CD4-positive, alpha-beta memory T cell (primary cell): ENCODE measurements around the gene ATP2C2. TPM values are rescaled to one million over a fixed set of nuclear protein-coding genes. Genes with fewer than 3 reads are reported as not detected.
"Not testable (repeated sequence)": the region's sequence is repeated elsewhere in the genome, so short reads cannot be mapped to it uniquely, and the experiment has no call there.

Source experiments
- CTCF ChIA-PET: fragments of 350-600 bp; sonication (Branson Sonifier 250); formaldehyde crosslinking; loops from one replicate; lab custom pipeline; 2021; ENCODE audit warnings: inconsistent platforms; ENCODE audit not compliant: partially characterized antibody; lab: Charles Lee
- POLR2A ChIA-PET: fragments of 350-600 bp; sonication (Branson Sonifier 250); formaldehyde crosslinking; loops from one replicate; lab custom pipeline; 2021; ENCODE audit not compliant: partially characterized antibody; lab: Charles Lee
- DNase-seq, 5 donors: peaks; one replicate each; pipeline versions ENCODE4 v3.0.0 to v3.0.0-alpha.2; 2020 to 2022; ENCODE audit warnings: mixed read lengths in 1 of 5
- H3K27ac ChIP-seq: one replicate; pipeline ENCODE4 v1.7.0; 2013; ENCODE audit warnings: low read depth, low read length
- H3K27me3 ChIP-seq: 2 replicates; pipeline ENCODE4 v1.7.0; 2013; ENCODE audit warnings: mild to moderate bottlenecking, low read length, moderate library complexity; ENCODE audit not compliant: insufficient read depth
- H3K36me3 ChIP-seq: 2 replicates; pipeline ENCODE4 v1.7.0; 2013; ENCODE audit warnings: mild to moderate bottlenecking, low read length, moderate library complexity; ENCODE audit not compliant: insufficient read depth
- H3K4me1 ChIP-seq: 2 replicates; pipeline ENCODE4 v1.7.0; 2013; ENCODE audit warnings: mild to moderate bottlenecking, low read length, moderate library complexity; ENCODE audit not compliant: insufficient read depth
- H3K4me3 ChIP-seq, 2 donors: one replicate each; pipeline ENCODE4 v1.7.0; 2013; ENCODE audit warnings: low read length in 2 of 2, mild to moderate bottlenecking in 1 of 2
- H3K9me3 ChIP-seq, 2 donors: one replicate each; pipeline ENCODE4 v1.7.0; 2013; ENCODE audit warnings: low read length in 2 of 2, control low read depth in 1 of 2; ENCODE audit not compliant: control insufficient read depth in 1 of 2
- H3K27ac Mint-ChIP-seq, 7 donors: one replicate each; pipeline ENCODE4 v1.8.0; 2020 to 2021; ENCODE audit warnings: mixed read lengths in 7 of 7, mild to moderate bottlenecking in 6 of 7, inconsistent platforms in 3 of 7, moderate library complexity in 3 of 7
- H3K27me3 Mint-ChIP-seq, 2 donors: one replicate each; pipeline ENCODE4 v1.8.0; 2020 to 2021; ENCODE audit warnings: mixed read lengths in 2 of 2
- H3K36me3 Mint-ChIP-seq, 2 donors: one replicate each; pipeline ENCODE4 v1.8.0; 2020 to 2021; ENCODE audit warnings: mixed read lengths in 2 of 2, inconsistent platforms in 1 of 2, mild to moderate bottlenecking in 1 of 2
- H3K4me1 Mint-ChIP-seq, 4 donors: one replicate each; pipeline ENCODE4 v1.8.0; 2020 to 2021; ENCODE audit warnings: mixed read lengths in 4 of 4, mild to moderate bottlenecking in 1 of 4
- H3K4me3 Mint-ChIP-seq, 8 donors: one replicate each; pipeline ENCODE4 v1.8.0; 2020 to 2021; ENCODE audit warnings: mixed read lengths in 8 of 8, mild to moderate bottlenecking in 7 of 8, moderate library complexity in 6 of 8, inconsistent platforms in 3 of 8
- H3K9me3 Mint-ChIP-seq, 8 donors: one replicate each; pipeline ENCODE4 v1.8.0; 2020 to 2021; ENCODE audit warnings: mixed read lengths in 8 of 8, mild to moderate bottlenecking in 5 of 8, inconsistent platforms in 3 of 8, moderate library complexity in 1 of 8
- intact Hi-C: fragments of 100-400 bp; cut with micrococcal nuclease; formaldehyde crosslinking; loops from one replicate; pipeline ENCODE4 v1.15.1; 2023
- polyA plus RNA-seq, 2 donors: library from polyadenylated mRNA; unstranded; fragments of 300-500 nt; fragmentation: Illumina TruSeq; gene quantifications; one replicate each; pipeline ENCODE4 v1.2.3, GENCODE V29; 2021
- total RNA-seq, 2 experiments: library from RNA; stranded (reverse); gene quantifications; one replicate each; pipeline ENCODE4 v1.2.3, GENCODE V29; 2021

ATP2C2 gene
- total and polyA plus RNA-seq, 4 experiments from 2014 or later: not detected

DNA sequence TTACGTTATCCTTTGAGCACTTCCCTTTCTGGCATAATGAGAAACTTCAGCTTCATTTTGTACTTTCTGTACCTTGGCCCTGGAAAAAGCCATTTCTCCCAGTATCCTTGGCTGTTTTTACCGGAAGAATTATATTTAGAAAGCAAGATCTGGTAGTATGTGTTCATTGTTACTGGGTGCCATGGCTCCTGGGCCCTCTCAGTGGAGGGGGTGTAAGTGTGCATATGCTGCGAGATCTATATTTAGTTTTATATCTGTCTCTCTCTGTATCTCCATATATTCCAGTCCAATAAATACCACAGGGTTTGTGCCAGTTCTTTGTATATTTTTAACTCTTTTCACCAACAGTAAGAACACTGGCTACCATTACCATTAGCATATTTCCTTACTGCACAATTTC is 17.7 kb downstream of the ATP2C2 start:
- ChIA-PET POLR2A (no interaction called here), CTCF (no interaction called here)
- intact Hi-C loops: no loop called here
- peaks cover 3 to 22% (median 16%) of the 10 kb centered on the region in 8 donors for H3K9me3 Mint-ChIP-seq
- H3K4me1 Mint-ChIP-seq: no peaks in the 10 kb centered on the region
- no peaks in the 10 kb centered on the region for H3K27me3 ChIP-seq
- H3K36me3 ChIP-seq: no peaks in the 10 kb centered on the region
- H3K27ac Mint-ChIP-seq: no peak overlapping the region
- no peaks in the 10 kb centered on the region for H3K9me3 ChIP-seq
- no peak overlapping the region for H3K4me3 ChIP-seq
- H3K27me3 Mint-ChIP-seq: peaks cover 2 to 4% of the 10 kb centered on the region in 2 donors
- no peak overlapping the region for H3K27ac ChIP-seq
- DNase-seq: no peak
- no peaks in the 10 kb centered on the region for H3K4me1 ChIP-seq
- H3K36me3 Mint-ChIP-seq: no peaks in the 10 kb centered on the region
- no peak overlapping the region for H3K4me3 Mint-ChIP-seq

DNA sequence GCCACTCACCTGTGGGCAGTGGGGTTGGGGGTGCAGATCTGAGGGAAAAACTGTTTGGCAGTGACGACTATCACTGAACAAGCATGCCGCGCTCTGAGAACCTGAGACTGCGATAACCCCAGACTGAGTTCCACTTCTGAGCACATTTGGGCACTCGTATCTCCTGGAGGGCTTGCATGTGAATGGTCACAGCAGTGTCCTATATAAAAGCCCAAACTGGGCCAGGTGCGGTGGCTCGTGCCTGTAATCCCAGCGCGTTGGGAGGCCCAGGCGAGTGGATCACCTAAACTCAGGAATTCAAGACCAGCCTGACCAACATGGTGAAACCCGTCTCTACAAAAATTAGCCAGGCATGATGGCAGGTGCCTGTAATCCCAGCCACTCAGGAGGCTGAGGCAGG is 18.7 kb downstream of the ATP2C2 start:
- ChIA-PET CTCF (no interaction called here), POLR2A (no interaction called here)
- H3K9me3 Mint-ChIP-seq: peaks cover 3 to 22% (median 16%) of the 10 kb centered on the region in 8 donors
- H3K36me3 Mint-ChIP-seq: no peaks in the 10 kb centered on the region
- no peak for DNase-seq
- no peaks in the 10 kb centered on the region for H3K27me3 ChIP-seq
- peaks cover 0 to 3% (median 0%) of the 10 kb centered on the region in 4 donors for H3K4me1 Mint-ChIP-seq
- H3K9me3 ChIP-seq: no peaks in the 10 kb centered on the region
- no peak overlapping the region for H3K4me3 ChIP-seq
- no peaks in the 10 kb centered on the region for H3K4me1 ChIP-seq
- H3K27ac ChIP-seq: no peak overlapping the region
- no peak overlapping the region for H3K4me3 Mint-ChIP-seq
- H3K36me3 ChIP-seq: no peaks in the 10 kb centered on the region
- H3K27ac Mint-ChIP-seq: no peak overlapping the region
- peaks cover 2 to 4% of the 10 kb centered on the region in 2 donors for H3K27me3 Mint-ChIP-seq
- intact Hi-C loops: no loop called here

DNA sequence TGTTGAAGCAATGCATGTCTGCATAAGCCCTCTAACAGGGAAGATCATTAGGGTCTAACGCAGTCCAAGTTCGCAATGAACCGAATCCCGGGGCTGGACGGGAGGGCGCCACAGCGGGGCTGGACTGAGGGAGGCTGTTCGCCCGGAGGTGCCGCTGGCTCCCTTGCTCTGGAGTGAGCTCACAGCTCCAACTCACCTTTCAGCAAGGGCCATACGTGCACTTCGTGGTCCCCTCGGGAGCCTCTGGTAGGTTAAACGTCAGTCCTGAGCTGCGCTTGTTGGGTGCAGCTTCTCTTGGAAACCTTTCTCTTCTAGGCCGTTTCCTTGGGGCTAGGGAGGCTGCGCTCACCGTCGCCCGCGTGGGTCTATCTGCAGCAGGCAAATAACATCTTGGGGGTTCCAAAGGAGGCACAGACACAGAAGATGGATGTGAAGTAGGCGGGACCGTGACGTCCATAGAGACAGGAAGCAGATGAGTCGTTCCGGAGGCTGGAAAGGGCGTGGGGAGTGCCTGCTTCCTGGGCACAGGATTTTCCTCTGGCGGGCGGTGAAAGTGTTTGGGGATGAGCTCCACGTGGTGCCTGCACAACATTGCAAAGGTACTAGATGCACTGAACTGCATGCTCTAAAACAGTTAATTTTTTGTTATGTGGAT is 21.9 kb downstream of the ATP2C2 start:
- DNase-seq: no peak
- Histone ChIP-seq H3K9me3 (no peaks in the 10 kb centered on the region), H3K27ac (no peak overlapping the region), H3K36me3 (no peaks in the 10 kb centered on the region), H3K4me3 (no peak overlapping the region), H3K4me1 (no peaks in the 10 kb centered on the region), H3K27me3 (no peaks in the 10 kb centered on the region)
- Mint-ChIP-seq H3K27ac (no peak overlapping the region), H3K36me3 (no peaks in the 10 kb centered on the region), H3K9me3 (peaks cover 0 to 14% (median 6%) of the 10 kb centered on the region in 8 donors), H3K27me3 (peaks cover 7 to 14% of the 10 kb centered on the region in 2 donors), H3K4me3 (no peak overlapping the region), H3K4me1 (peaks cover 0 to 3% (median 0%) of the 10 kb centered on the region in 4 donors)
- intact Hi-C loops: no loop called here
- POLR2A ChIA-PET: no interaction called here
- CTCF ChIA-PET: no interaction called here

DNA sequence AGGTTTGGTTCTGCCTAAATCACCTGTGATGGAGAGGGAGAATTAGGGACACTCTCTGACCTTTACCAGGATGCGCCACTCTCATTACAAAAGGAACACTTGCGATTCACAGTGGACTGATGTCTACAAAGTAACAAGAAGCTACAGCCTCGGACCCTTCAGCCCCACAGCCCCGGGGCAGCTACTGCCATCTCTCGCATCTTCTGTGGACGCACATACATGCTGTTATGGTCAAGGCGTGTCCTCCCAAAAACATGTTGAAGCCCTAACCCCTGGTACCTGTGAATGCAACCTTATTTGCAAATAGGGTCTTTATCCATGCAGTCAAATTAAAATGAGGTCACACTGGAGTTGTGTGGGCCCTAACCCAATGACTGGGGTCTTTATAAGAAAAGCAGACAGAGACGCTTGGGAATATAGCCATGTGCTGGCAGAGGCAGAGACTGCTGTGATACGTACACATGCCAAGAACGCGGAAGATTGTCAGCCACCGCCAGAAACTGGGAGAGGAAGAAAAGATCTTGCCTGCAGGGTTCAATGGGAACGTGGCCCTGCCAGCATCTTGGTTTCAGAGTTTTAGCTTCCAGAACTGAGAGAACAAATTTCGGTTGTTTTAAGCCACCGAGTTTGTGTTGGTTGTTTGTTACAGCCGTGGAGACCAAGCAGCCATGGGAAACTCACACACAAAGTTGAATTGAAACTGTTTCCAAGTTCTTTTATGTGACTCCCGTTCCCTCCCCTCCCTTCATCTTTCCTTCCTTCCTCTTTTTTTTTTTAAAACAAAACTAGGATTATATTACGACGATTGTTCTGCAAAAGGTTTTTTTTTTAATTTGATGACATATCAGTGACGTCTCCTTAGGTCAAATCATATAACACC is 23.1 kb downstream of the ATP2C2 start:
- DNase-seq: no peak
- Mint-ChIP-seq H3K4me1 (peaks cover 0 to 3% (median 0%) of the 10 kb centered on the region in 4 donors), H3K36me3 (no peaks in the 10 kb centered on the region), H3K27ac (no peak overlapping the region), H3K9me3 (peaks cover 0 to 5% (median 0%) of the 10 kb centered on the region in 8 donors), H3K4me3 (no peak overlapping the region), H3K27me3 (peaks cover 10 to 17% of the 10 kb centered on the region in 2 donors)
- no peaks in the 10 kb centered on the region for H3K4me1 ChIP-seq
- H3K27me3 ChIP-seq: no peaks in the 10 kb centered on the region
- H3K36me3 ChIP-seq: no peaks in the 10 kb centered on the region
- no peaks in the 10 kb centered on the region for H3K9me3 ChIP-seq
- H3K27ac ChIP-seq: no peak overlapping the region
- POLR2A ChIA-PET: no interaction called here
- intact Hi-C loops: no loop called here
- CTCF ChIA-PET: no interaction called here
- H3K4me3 ChIP-seq: no peak overlapping the region

DNA sequence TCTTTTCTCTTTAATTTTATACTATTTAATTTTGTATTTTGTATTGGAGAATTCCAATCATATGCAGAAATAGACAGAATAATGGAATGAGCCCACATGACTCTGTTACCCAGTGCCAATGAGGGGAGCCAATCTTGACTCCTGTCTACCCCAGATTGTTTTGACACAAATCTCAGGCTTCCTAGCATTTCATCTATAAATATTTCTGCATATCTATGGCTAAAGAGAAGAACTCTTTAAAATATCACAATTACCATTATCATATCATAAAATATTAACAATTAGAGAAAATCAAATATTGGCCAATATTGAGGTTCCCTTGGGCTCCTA is 23.7 kb downstream of the ATP2C2 start:
- Histone ChIP-seq H3K27ac (no peak overlapping the region), H3K4me3 (no peak overlapping the region), H3K4me1 (no peaks in the 10 kb centered on the region), H3K9me3 (no peaks in the 10 kb centered on the region), H3K36me3 (no peaks in the 10 kb centered on the region), H3K27me3 (no peaks in the 10 kb centered on the region)
- CTCF ChIA-PET: no interaction called here
- POLR2A ChIA-PET: no interaction called here
- peaks cover 0 to 3% (median 0%) of the 10 kb centered on the region in 4 donors for H3K4me1 Mint-ChIP-seq
- no peak overlapping the region for H3K4me3 Mint-ChIP-seq
- no peak for DNase-seq
- peaks cover 13 to 20% of the 10 kb centered on the region in 2 donors for H3K27me3 Mint-ChIP-seq
- H3K27ac Mint-ChIP-seq: no peak overlapping the region
- H3K36me3 Mint-ChIP-seq: no peaks in the 10 kb centered on the region
- intact Hi-C loops: no loop called here
- peaks cover 0 to 2% (median 0%) of the 10 kb centered on the region in 8 donors for H3K9me3 Mint-ChIP-seq

DNA sequence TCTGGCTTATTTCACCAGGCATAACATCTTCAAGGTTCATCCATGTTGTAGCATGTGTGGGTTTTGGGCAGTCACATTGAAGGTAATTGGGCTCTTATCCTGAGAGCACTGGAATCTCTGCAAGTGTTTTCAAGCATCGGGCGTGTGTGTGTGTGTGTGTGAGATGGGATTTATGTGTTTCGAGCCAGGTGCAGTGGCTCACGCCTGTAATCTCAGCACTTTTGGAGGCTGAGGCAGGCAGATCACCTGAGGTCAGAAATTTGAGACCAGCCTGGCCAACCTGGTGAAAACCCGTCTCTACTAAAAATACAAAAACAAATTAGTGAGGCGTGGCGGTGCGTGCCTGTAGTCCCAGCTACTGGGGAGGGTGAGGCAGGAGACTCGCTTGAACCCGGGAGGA is 27.7 kb downstream of the ATP2C2 start:
- H3K4me3 ChIP-seq, H3K27me3 ChIP-seq, DNase-seq, H3K4me1 Mint-ChIP-seq, H3K4me3 Mint-ChIP-seq, H3K4me1 ChIP-seq, H3K9me3 Mint-ChIP-seq, intact Hi-C loops, H3K36me3 Mint-ChIP-seq, H3K9me3 ChIP-seq, H3K27ac ChIP-seq, H3K36me3 ChIP-seq, CTCF ChIA-PET, POLR2A ChIA-PET, H3K27ac Mint-ChIP-seq: not testable (repeated sequence)
- H3K27me3 Mint-ChIP-seq: peaks cover 17 to 24% of the 10 kb centered on the region in 2 donors

DNA sequence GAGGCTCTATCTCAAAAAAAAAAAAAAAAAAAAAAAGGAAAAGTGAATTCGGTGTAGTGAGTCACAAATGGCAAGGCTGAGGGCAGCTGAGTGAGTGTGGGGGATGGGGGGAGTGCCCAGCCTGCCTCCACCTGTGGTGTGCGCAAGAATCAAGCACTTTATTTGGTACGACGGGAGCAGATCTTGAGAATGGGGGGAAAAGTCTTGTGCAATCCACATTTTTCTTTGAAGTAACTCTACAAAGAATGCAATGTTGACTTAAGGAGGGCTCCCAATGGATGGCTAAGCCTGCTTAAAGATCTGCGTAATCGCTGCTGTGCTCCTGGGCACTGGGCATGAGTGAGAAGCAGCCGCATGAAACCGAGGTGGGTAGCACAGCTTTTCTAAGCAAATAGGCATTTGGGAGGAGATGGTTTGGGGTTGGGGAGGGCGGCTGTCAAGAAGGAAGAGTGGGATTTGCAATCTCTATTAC is 28.2 kb downstream of the ATP2C2 start:
- CTCF ChIA-PET: no interaction called here
- no peak overlapping the region for H3K4me3 Mint-ChIP-seq
- no peaks in the 10 kb centered on the region for H3K36me3 Mint-ChIP-seq
- no peaks in the 10 kb centered on the region for H3K27me3 ChIP-seq
- H3K27me3 Mint-ChIP-seq: peaks cover 17 to 24% of the 10 kb centered on the region in 2 donors
- no peak overlapping the region for H3K27ac ChIP-seq
- no peak overlapping the region for H3K4me3 ChIP-seq
- intact Hi-C loops: no loop called here
- H3K27ac Mint-ChIP-seq: no peak overlapping the region
- POLR2A ChIA-PET: no interaction called here
- peaks cover 0 to 4% (median 0%) of the 10 kb centered on the region in 8 donors for H3K9me3 Mint-ChIP-seq
- no peaks in the 10 kb centered on the region for H3K36me3 ChIP-seq
- H3K4me1 Mint-ChIP-seq: no peaks in the 10 kb centered on the region
- no peaks in the 10 kb centered on the region for H3K9me3 ChIP-seq
- no peak for DNase-seq
- no peaks in the 10 kb centered on the region for H3K4me1 ChIP-seq
